Kidney (tissue), 14 donors: ENCODE measurements around the gene NXNL2. TPM values are rescaled to one million over a fixed set of nuclear protein-coding genes. Genes with fewer than 3 reads are reported as not detected.

ENCODE experiments used
- DNase-seq, 5 donors: peaks; one replicate each; pipeline ENCODE4 v3.0.0-alpha.2; 2013 to 2020
- FAIRE-seq: peaks from 2 replicates; lab custom pipeline; 2012; peaks lifted over from hg19 to GRCh38; lab: Jason Lieb, UNC
- H3K27ac ChIP-seq, 2 donors: one replicate each; pipeline ENCODE4 v1.7.0; 2013; ENCODE audit warnings: low read depth in 2 of 2, low read length in 2 of 2, inconsistent platforms in 1 of 2
- H3K27me3 ChIP-seq: one replicate; pipeline ENCODE4 v1.7.1; 2013; ENCODE audit warnings: low read length, inconsistent platforms; ENCODE audit not compliant: control insufficient read depth, insufficient read depth
- H3K36me3 ChIP-seq, 3 donors: one replicate each; pipeline versions ENCODE4 v1.7.0 to v1.7.1; 2013; ENCODE audit warnings: low read length in 3 of 3, control low read depth in 1 of 3, inconsistent platforms in 1 of 3; ENCODE audit not compliant: insufficient read depth in 3 of 3, control insufficient read depth in 2 of 3
- H3K4me1 ChIP-seq, 3 donors: one replicate each; pipeline versions ENCODE4 v1.7.0 to v1.7.1; 2013; ENCODE audit warnings: low read length in 3 of 3, inconsistent platforms in 1 of 3, low read depth in 1 of 3; ENCODE audit not compliant: control insufficient read depth in 2 of 3, insufficient read depth in 2 of 3
- H3K4me3 ChIP-seq, 3 donors: one replicate each; pipeline versions ENCODE4 v1.7.0 to v1.8.1; 2013; ENCODE audit warnings: low read length in 3 of 3, control low read depth in 1 of 3, inconsistent platforms in 1 of 3
- H3K9ac ChIP-seq, 3 donors: one replicate each; pipeline versions ENCODE4 v1.7.0 to v1.7.1; 2013; ENCODE audit warnings: low read length in 3 of 3, control low read depth in 1 of 3, inconsistent platforms in 1 of 3
- H3K9me3 ChIP-seq, 3 donors: one replicate each; pipeline versions ENCODE4 v1.7.0 to v1.7.1; 2013; ENCODE audit warnings: low read length in 3 of 3, control low read depth in 1 of 3, inconsistent platforms in 1 of 3; ENCODE audit not compliant: control insufficient read depth in 2 of 3, insufficient read depth in 1 of 3
- intact Hi-C: fragments of 100-400 bp; cut with DNase I; formaldehyde crosslinking; loops from one replicate; pipeline ENCODE4 v1.11.1; 2022
- polyA plus RNA-seq: library from polyadenylated mRNA; stranded (reverse); fragments of 350-450 nt; fragmentation: Illumina TruSeq; extraction: RNeasy Lipid Tissue Mini Kit (QIAGEN cat#74804); gene quantifications from one replicate; pipeline ENCODE4 v1.2.3, GENCODE V29; 2014; ENCODE audit warnings: low read depth, low replicate concordance; ENCODE audit not compliant: insufficient read depth
- total RNA-seq: library from RNA; stranded (reverse); fragmentation: NEBNext Ultra II Directional; extraction: Animal tissue kit (Norgen Biotek cat#: 25700); gene quantifications from one replicate; pipeline ENCODE4 v1.2.1, GENCODE V29; 2021
- TF ChIP-seq, protein P1 (sequence below): IDR thresholded peaks from 3 replicates; pipeline ENCODE4 v1.5.1; 2012; ENCODE audit warnings: mild to moderate bottlenecking, moderate library complexity, borderline replicate concordance; ENCODE audit not compliant: insufficient read depth; ENCODE audit errors: extremely low read depth
- donor health status: control.
- donor health status: control.
- donor health status: control.
- donor health status: control.
- donor health status: control.
- donor health status: DM: yes; HTN: yes; CAD: no.
- donor health status: Normal renal cell carcinoma (clear cell type).

The NXNL2 gene
- total and polyA plus RNA-seq, 2 donors from 2014 or later, result 3.6 to 4.9 TPM

DNA sequence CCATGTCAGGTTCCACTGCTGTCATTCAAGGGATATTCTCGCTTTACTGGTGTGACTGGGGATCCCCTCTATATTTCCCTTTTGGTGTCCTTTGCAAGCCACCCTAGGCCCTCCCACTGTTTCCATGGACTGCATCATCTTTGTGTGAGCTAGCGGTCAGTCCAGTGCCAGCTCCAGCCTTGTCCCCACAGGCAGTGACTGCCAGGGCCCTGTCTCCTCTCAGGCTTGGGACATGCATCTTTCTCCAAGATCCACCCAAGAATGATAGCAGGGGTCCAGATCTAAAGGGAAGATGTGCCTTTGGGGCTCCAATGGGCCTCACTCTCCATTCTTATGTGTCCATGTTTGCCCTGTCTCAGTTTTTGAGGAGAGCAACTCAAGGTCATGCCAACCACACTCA lies 37.8 kb upstream of the NXNL2 start:
- no peaks in the 10 kb centered on the region for H3K9me3 ChIP-seq
- TF ChIP-seq, protein P1, sequence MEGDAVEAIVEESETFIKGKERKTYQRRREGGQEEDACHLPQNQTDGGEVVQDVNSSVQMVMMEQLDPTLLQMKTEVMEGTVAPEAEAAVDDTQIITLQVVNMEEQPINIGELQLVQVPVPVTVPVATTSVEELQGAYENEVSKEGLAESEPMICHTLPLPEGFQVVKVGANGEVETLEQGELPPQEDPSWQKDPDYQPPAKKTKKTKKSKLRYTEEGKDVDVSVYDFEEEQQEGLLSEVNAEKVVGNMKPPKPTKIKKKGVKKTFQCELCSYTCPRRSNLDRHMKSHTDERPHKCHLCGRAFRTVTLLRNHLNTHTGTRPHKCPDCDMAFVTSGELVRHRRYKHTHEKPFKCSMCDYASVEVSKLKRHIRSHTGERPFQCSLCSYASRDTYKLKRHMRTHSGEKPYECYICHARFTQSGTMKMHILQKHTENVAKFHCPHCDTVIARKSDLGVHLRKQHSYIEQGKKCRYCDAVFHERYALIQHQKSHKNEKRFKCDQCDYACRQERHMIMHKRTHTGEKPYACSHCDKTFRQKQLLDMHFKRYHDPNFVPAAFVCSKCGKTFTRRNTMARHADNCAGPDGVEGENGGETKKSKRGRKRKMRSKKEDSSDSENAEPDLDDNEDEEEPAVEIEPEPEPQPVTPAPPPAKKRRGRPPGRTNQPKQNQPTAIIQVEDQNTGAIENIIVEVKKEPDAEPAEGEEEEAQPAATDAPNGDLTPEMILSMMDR, result no peak
- no peak overlapping the region for H3K4me3 ChIP-seq
- no peaks in the 10 kb centered on the region for H3K36me3 ChIP-seq
- no peak for DNase-seq
- H3K9ac ChIP-seq, result no peak overlapping the region
- FAIRE-seq, result no peak
- intact Hi-C loops, result no loop called here
- H3K4me1 ChIP-seq, result no peaks in the 10 kb centered on the region
- no peak overlapping the region for H3K27ac ChIP-seq
- H3K27me3 ChIP-seq, result no peaks in the 10 kb centered on the region

DNA sequence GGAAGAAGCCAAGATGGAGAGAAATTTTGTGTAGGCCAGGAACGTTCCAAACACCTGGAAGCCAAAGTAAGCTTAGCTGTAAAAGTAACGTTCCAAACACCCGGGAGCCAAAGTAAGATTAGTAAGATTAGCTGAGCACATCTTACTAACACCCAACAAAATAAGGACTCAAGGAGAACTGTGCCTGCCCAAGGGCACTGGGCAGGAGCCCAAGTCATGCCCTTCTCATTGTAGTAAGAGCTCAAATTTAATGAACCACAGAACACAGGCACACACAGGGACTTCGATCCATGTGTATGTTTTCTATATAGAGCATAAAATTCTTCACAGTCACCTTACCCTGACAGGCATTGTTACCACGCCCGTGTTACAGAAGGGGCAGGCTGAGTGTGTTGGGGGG lies 36.1 kb upstream of the NXNL2 start:
- Histone ChIP-seq H3K27me3 (no peaks in the 10 kb centered on the region), H3K9ac (no peak overlapping the region), H3K4me3 (no peak overlapping the region), H3K9me3 (no peaks in the 10 kb centered on the region), H3K4me1 (no peaks in the 10 kb centered on the region), H3K27ac (no peak overlapping the region), H3K36me3 (no peaks in the 10 kb centered on the region)
- intact Hi-C loops, result no loop called here
- no peak for FAIRE-seq
- DNase-seq, result no peak
- TF ChIP-seq, protein P1, result no peak

DNA sequence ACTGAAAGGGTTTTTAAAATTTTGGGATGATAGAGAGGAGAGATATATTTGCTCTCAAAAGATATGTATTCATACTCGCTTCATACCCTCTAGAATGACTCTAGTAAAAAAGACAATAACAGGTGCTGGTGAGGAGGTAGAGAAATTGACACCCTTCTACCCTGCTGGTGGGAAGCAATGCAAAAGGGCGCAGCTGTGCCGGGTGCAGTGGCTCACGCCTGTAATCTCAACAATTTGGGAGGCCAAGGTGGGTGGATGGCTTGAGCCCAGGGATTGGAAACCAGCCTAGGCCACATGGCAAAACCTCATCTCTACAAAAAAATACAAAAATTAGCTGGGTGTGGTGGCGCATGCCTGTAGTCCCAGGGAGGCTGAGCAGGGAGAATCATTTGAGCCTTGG lies 33.9 kb upstream of the NXNL2 start:
- no peak overlapping the region for H3K4me3 ChIP-seq
- no peaks in the 10 kb centered on the region for H3K27me3 ChIP-seq
- no peaks in the 10 kb centered on the region for H3K36me3 ChIP-seq
- FAIRE-seq (no peak), DNase-seq (peak in 1 of 5 donors; percentile 29)
- no peak overlapping the region for H3K9ac ChIP-seq
- no peak overlapping the region for H3K27ac ChIP-seq
- TF ChIP-seq, protein P1, result no peak
- intact Hi-C loops, result no loop called here
- no peaks in the 10 kb centered on the region for H3K4me1 ChIP-seq
- no peaks in the 10 kb centered on the region for H3K9me3 ChIP-seq

DNA sequence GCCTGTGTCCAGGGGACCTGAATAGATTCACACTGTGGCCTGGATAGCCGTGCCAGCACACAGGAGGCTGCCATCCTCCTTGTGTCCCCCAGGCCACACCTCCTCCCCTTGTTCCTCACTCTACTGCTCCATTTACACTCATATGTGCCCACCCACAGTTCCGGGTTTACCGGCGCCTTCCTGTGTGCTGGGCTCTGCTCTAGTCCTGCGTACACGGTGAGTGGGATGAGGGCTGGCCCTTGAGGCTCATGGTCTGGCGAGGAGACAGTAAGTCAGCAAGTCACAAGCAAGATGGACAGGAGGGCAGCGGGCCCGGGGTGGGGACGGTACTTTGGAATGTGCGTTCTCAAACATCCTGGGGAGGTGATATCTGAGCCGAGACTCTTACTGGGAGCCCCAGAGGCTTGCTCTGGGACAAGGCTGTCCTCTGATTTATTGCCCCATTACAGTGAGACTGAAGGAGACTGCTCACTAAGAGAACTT lies 32.4 kb upstream of the NXNL2 start:
- intact Hi-C loops, result no loop called here
- Histone ChIP-seq H3K9ac (no peak overlapping the region), H3K9me3 (no peaks in the 10 kb centered on the region), H3K4me1 (no peaks in the 10 kb centered on the region), H3K27ac (no peak overlapping the region), H3K4me3 (no peak overlapping the region), H3K36me3 (no peaks in the 10 kb centered on the region), H3K27me3 (no peaks in the 10 kb centered on the region)
- peak; percentile 39 to 75 (median 67) for DNase-seq
- TF ChIP-seq, protein P1, result no peak
- no peak for FAIRE-seq
